ENCODE data around the gene RNF11.

Gene RNF11

DNA sequence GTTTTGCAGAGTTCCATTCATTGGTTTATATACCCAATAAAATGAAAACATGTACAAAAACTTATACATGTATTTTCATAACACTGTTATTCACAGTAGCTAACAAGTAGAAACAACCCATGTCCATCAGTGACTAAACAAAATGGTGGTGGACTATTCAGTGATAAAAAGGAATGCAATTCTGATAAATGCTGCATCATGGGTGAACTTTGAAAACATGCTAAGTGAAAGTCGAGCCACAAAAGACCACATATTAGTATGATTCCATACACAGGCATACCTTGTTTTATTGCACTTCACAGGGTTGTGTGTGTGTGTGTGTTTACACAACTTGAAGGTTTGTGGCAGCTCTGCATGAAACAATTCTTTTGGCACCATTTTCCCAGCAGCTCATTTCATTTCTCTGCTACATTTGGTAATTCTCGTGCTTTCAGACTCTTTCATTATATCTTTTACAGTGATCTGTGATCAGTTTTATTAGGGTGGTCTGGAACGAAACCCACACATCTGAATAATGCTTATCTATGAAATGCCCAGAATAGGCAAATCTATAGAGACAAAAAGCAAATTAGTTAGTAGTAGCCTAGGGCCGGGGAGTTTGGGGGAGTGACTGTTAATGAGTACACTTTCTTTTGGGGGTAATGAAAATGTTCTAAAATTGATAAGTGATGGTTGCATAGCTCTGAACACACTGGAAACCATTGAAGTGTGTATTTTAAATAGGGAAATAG is 27.2 kb downstream of the RNF11 start:
- DNase-seq (ENCODE audit: low read depth in 4 of 4, low spot score in 1 of 4) = no peak

DNA sequence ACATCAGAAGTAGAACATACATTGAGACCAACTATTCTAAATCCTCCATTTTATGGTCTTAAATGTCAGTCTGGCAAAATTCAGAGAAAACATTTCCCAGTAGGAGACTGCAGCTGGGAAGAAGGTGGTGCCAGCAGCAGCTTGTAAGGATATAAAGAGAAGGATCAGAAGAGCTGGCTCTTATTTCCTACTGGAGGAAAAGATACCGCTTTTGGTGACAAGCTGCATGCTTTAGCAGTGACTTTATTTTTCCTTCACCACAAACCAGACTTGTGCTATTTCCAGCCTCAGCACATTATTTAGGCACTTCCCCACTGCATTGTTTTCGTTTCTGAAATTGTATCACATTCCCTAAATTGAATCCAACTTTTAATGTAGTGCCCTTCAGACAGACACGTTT is 28.4 kb downstream of the RNF11 start:
- no peak for DNase-seq (ENCODE audit: low read depth in 4 of 4, low spot score in 1 of 4)

DNA sequence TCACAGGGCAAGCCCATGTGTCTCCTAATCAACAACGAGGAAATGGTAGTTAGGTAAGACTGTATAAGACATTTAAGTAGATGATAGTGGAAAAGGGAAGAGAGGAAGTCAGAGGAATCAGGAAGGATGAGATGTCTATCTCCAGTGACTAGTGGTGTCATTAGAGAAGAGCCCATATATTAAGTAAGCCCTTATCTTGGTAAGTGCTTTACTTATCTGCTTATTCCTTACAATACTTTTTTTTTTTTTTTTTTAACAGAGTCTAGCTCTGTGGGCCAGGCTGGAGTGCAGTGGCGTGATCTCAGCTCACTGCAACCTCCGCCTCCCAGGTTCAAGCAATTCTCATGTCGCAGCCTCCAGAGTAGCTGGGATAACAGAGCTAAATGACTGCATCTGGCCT is 29.5 kb downstream of the RNF11 start:
- no peak for DNase-seq (ENCODE audit: low read depth in 4 of 4, low spot score in 1 of 4)

DNA sequence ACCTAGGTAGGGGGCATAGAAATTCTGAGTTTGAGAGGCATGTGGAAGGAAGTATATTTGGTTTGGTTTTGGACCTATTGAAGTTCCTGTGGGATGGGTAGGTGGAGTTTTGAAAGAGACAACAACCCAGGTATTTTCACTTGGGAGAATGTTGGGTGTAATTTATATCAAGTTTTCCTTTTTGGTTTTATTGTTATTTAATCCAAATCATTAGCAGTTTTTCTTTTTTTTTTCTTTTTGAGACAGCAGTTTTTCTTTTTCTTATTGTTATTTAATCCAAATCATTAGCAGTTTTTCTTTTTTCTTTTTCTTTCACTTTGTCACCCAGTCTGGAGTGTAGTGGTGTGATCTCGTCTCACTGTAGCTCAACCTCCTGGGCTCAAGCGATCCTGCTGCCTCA is 30.1 kb downstream of the RNF11 start:
- no peak for DNase-seq (ENCODE audit: low read depth in 4 of 4, low spot score in 1 of 4)

DNA sequence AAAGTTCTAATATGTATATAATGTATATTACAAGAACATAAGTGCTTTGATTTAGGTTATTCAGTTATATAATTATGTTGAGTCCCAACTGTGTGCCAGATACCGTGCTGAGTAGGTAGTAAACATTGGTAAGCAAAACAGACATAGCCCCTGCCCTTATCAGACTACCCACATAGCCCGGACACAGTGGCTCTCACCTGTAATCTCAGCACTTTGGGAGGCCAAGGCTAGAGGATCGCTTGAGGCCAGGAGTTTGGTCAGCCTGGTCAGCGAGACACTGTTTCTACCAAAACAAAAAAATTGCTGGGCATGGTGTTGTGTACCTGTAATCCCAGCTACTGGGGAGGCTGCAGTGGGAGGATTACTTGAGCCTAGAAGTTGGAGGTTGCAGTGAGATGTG is 30.7 kb downstream of the RNF11 start:
- DNase-seq (ENCODE audit: low read depth in 4 of 4, low spot score in 1 of 4) = no peak

DNA sequence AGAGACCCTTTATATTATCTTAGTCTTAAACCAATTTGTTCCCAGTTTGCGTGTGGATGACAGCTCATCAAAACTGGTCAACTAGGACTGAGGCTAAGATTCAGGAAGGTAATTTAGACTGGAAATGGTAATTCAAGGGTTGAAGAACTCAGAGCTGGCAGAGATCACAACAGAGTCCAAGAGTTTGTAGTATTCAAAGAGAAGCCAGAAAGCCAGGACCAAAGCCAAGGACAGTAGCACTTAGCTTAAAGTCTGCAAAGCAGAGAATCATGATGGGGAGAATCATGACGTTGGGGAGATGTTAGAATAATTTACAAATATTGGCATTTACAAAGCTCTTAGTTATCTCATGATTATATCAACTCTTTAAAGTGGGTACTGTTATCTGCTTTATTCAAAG is 32.6 kb downstream of the RNF11 start:
- no peak for DNase-seq (ENCODE audit: low read depth in 4 of 4, low spot score in 1 of 4)

DNA sequence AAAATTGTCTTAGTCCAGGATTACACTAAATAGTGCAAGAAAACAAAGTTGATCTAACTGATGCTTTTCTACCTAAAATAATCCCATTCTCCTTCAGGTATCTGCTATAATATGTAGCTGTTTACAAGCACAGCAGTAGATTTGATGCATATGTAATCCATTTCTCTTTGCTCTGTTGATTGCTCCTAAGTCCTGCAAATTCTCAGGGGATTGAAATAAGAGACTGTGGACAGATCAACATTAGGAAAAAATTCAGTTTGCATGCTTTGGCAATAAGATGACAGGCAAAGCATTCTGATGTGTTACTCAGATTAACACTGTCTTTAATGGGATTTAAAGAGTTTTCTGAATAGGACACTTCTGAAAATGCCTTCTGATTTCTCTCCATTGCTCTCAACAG is 34.7 kb downstream of the RNF11 start:
- no peak for DNase-seq (ENCODE audit: low read depth in 4 of 4, low spot score in 1 of 4)

DNA sequence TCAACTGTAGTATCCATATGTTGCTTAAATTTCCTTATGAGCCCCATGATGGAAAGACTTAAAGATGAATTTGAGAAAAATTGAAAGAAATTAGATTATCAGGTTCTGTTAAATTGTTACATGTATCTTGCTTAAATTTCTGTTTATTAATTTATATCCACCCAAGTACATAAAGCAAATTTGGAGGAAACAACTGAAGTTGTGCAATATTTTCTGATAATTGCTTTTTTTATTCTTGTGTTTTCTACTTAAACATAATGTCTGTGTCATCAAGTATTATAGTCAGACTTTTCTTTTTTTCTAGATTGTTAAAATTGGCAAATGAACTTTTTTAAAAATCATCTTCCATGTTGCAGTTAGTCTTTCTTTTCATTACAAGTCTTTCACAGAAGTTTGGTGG is 36.8 kb downstream of the RNF11 start:
- no peak for DNase-seq (ENCODE audit: low read depth in 4 of 4, low spot score in 1 of 4)

DNA sequence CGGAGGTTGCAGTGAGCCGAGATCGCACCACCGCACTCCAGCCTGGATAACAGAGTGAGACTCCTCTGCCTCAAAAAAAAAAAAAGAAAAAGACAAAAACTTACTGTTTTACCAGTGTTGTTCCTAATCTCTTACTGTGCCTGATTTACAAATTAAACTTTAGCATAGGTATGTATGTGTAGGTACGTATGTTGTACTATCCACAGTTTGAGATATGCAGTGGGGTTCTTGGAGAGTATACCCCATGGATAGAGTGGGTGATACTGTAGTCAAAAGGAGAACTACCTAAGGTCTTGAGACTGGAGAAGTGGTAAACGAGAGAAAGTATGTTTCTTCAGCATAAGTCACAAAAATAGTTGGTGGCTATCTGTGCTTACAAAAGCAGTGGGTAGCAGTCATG is 38.6 kb downstream of the RNF11 start:
- no peak for DNase-seq (ENCODE audit: low read depth in 4 of 4, low spot score in 1 of 4)

DNA sequence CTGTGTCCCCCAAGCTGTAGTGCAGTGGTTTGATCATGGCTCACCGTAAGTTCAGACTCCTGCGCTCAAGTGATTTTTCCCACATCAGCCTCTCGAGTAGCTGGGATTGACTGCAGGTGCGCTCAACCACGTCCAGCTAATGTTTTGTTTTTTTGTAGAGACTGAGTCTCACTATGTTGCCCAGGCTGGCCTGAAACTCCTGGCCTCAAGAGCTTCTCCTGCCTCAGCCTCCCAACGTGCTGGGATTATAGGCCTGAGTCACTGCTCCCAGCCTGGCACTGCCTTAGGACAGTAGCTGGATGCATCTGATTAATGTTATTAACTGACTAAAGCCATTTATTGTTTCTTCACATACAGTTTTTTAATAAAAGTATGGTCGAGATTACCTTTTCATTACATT is 40.2 kb downstream of the RNF11 start:
- no peak for DNase-seq (ENCODE audit: low read depth in 4 of 4, low spot score in 1 of 4)

DNA sequence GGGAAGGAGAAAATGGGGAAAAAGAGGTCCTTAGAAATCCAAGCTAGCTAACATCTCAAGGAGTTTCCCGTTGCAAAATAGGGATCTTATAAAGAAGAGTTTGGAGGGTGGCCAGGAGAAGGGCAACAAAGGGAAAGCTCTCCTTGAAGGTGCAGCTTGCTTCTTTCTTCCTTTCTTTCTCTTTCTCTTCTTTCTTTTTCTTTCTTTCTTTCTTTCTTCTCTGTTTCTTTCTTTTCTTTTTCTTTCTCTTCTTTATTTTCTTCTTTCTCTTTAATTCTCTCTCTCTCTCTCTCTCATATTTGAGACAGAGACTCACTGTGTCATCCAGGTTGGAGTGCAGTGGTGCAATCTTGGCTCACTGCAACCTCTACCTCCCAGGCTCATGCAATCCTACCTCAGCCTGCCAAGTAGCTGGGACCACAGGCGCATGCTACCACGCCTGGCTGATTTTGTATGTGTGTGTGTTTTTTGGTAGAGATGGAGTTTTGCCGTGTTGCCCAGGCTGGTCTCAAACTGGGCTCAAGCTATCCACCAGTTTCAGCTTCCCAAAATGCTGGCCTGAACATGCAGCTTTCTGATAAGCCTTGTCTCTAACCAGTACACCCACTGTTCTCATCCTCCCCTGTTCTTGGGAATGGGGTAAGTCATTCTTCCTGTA is 44.4 kb downstream of the RNF11 start:
- no peak for DNase-seq (ENCODE audit: low read depth in 4 of 4, low spot score in 1 of 4)

DNA sequence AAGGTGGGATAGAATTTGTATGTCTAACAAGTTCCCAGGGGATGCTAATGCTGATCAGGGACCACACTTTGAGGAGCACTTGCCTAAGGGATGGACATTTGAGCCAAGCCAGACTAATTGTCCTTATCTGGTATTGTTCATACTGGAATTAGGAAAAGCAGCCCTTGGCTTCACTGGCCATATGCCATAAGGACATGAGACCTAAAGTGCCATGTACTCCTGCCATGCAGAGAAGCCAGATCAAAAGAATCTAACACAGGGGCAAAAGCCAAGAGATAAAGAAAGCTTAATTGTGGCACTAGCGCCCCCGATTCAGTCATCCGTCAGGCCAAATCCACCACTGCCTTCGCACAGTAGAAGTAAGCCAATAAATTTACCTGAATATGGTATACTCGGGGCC is 45.7 kb downstream of the RNF11 start:
- no peak for DNase-seq (ENCODE audit: low read depth in 4 of 4, low spot score in 1 of 4)

DNA sequence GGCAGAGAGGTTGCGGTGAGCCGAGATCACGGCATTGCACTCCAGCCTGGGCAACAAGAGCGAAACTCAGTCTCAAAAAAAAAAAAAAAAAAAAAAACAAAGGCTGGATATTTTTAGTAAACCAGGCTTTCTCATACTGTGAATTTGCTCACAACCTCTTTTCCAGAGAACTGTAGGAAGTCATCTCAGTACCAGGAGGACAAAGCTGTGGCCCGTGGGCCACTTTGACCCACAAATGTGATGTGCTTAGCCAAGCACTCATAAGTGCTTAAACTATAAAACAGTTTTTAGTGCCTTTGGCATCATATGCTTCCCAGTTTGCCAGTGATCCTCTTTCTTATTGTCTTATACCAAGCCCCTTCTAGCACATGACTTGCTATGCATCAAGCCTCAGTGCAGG is 46.5 kb downstream of the RNF11 start:
- DNase-seq (ENCODE audit: low read depth in 4 of 4, low spot score in 1 of 4) = no peak

DNA sequence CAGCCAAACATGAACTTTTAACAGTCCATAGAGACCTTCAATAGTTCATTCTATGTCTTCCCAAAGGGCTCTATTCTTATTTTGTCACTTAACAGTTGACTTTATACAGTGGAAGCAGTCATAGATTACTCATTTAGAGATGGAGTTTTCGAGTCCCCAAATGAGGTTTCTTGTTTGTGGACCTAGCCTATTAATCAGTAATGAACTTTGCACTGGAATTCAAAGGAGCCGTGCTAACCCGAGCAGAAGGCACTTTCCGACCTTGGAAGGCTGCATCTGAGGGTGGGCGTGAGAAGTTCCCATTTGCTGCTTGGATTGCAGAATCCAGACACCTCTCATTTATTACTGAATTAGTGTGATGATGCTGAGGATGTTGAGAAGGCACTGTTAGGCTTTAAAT is 47.9 kb downstream of the RNF11 start:
- DNase-seq (ENCODE audit: low read depth in 4 of 4, low spot score in 1 of 4) = no peak

DNA sequence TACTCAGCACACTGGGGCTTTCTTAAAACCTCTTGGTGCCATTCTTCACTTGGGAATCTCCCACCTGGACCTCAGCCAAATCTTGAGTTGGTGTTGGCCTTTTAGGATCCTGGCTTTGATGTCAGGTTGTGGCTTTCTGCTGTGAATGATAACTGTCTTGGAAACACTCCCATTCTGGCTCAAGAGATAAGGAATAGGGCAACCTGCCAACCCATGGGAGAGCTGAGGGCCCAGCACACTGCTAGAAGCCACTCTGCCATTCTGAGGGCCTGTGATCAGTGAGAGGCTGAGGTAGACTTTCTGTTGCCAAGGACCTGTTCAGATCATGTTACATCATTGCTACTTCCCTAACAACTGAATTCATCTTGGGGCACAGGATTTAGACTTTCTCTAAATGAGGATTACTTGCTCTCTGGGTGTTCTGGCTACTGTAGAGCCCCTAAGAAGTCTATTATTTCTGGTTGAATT is 48.4 kb downstream of the RNF11 start:
- DNase-seq (ENCODE audit: low read depth in 4 of 4, low spot score in 1 of 4) = no peak

DNA sequence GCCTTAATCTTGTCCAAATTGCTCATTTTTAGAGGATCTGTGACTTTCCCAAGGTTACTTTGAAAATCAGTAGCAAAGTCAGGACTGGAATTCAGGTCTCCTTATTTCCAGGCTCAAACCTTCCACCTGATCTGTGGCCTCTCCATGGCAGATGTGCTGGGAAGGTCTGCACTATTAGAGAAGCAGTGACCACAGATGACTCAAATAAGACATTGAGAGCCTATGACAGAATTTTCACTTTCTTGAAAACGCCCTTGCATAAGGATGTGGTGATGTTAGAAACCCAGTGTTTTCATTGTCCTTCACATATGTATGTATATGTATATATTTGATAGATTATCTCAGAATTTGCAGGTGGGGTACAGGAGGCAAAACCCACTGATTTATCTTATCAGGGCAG is 49.0 kb downstream of the RNF11 start:
- no peak for DNase-seq (ENCODE audit: low read depth in 4 of 4, low spot score in 1 of 4)

DNA sequence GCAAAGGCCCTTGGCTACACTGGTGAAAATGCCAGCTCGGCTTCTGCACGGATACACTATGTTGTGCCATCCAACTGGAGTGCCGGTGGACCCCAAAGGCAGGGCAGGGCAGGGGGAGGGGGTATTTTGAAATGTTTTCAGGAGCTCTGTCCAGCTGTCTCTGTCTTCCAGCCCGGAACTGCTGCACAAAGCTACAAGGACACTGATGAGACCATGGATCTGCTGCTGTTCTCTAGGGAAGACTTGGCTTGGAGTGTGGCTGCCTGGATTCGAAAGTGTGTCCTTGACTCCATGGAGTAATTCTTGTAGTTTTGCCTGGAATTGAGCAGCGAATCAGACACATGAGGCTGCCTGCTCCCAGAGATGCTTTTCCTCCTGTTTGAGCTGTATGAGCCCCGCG is 51.9 kb downstream of the RNF11 start:
- no peak for DNase-seq (ENCODE audit: low read depth in 4 of 4, low spot score in 1 of 4)

DNA sequence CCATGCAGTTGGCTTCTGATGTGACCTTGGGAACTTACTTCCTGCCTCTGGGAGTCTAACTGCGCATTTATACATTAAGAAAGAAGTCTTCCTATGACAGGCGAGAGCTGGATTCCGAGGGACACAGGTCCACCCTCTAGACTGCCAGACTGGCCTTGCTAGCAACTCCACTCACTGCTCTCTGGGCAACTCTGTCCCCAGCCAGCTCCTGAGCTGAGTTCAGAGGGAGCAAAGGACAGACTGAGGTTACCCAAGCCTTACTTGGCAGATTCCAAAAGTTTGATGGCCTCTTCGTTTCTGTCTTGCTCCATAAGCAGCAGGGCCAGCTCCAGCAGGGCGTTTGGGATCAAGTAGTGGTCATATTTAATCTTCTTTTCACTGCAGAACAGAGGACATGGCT is 52.5 kb downstream of the RNF11 start:
- DNase-seq (ENCODE audit: low read depth in 4 of 4, low spot score in 1 of 4) = no peak

DNA sequence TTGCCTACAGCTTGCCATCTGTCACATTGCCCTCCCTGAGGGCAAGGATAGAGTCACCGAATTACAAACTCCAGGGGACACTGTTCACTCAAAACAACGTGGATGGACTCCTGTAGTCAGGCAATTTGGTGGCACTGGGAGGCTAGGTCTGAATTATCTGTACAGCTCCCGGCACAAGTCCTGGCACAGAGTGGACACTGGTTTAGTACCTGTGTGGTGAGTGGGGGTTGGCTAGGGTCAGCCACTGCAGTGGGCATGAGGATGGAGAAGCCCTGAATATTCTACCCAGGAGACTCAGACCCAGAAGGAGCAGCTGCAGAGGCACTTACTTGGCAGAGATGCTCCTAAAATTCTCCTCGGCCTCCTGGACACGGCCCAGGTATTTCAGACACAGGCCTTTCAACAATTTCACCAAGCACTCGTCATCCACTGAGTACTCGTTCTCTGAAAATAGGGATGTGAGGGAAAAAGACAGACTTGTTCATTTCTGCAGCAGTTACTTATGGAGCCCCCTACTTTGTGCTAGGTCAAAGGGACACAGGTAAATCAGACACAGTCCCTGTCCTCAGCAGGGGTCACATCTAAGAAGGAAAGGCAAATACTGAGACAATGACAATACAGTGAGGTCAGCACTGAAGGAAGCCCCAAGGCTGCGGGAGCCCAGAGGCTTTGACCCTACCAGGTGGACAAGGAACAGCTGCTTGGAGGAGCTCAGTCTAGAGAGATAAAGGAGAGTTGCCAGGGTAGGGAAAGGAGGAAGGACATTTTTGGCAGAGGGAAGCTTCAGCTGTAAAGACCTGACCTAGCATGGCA is 53.8 kb downstream of the RNF11 start:
- no peak for DNase-seq (ENCODE audit: low read depth in 4 of 4, low spot score in 1 of 4)

DNA sequence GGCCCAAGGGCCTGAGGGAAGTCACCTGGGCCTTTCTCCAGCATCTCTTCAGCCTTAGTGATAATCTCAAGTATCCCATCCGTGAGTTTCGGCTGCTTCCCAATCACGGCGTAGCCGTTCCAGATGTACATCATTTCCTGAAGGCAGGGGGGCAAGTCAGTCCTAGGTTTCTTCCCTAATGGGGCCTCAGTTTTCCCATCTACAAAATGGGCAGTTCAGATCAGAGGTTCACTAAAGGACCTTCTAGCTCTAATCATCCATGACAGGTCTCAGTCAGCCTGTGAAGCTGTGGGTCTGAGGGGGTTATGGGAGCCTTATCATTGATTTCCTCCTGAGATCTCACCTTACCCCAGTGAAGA is 54.4 kb downstream of the RNF11 start:
- no peak for DNase-seq (ENCODE audit: low read depth in 4 of 4, low spot score in 1 of 4)

DNA sequence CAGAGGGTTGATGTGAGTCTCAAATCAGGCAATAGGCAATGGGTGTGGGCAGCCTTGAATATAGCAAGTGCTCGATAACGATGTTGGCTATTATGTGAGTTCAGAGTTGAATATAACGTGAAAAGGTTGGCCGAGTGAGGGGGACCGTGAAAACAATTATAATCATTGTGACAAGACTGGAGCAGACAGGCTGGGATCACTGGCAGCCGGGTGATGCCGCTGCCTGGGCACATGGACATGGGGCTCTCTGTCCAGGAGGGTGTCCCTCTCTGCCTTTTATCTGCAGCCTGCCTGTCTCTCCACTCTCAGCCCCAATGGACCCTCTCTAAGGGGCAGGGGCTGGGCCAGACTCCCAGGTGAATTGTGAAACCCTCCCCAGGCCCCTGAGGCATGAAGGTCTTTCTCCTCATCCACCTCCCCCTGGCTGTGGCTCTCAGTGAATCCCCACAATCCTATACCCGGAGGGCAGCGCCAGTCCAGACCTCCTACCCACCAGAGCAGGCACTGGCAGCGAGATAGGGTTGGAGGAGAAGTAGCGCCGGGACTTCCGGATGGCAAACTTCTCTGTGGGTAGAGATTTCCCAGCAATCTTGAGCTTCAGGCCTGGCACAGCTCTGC is 57.9 kb downstream of the RNF11 start:
- DNase-seq (ENCODE audit: low read depth in 4 of 4, low spot score in 1 of 4) = no peak
